ENCODE data around the gene MYO10.

DNA sequence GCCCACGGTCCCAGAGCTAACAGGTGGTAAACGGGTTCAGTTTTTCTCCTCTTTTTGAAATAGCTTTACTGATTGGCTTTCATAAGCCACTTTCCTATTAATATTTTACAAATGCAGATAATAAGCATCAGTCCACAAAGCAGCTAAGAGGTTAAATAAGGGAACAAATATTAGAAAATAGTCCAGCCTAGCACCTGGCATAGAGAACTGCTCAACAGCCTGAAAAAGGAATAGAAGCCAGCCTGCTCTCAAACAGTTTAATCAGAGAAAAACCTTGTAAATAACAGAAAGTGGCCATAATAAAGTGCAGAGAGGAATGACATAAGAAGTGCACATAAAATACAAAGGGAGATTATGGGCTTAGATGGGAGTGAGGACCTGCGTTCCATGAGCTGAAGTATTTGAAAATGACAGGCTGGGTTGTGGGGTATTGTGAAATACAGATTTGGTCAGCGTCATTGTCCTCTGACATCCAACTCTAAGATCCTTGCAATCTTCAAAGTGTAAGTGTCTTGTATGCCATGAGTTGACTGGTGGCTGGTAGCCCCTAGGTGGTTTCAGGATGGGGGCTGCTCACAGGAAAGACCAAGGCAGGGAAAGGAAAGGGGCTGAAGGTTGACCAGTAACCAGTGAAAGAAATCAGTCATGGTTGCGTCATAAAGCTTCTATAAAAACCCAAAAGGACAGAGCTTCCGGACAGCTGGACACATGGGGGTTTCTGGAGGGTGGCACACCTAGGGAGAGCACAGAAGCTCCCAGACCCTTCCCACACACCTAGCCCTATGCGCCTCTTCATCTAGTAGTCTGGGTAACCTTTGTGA, 32.4 kb downstream of the MYO10 start:
- TF ChIP-seq, protein P1, sequence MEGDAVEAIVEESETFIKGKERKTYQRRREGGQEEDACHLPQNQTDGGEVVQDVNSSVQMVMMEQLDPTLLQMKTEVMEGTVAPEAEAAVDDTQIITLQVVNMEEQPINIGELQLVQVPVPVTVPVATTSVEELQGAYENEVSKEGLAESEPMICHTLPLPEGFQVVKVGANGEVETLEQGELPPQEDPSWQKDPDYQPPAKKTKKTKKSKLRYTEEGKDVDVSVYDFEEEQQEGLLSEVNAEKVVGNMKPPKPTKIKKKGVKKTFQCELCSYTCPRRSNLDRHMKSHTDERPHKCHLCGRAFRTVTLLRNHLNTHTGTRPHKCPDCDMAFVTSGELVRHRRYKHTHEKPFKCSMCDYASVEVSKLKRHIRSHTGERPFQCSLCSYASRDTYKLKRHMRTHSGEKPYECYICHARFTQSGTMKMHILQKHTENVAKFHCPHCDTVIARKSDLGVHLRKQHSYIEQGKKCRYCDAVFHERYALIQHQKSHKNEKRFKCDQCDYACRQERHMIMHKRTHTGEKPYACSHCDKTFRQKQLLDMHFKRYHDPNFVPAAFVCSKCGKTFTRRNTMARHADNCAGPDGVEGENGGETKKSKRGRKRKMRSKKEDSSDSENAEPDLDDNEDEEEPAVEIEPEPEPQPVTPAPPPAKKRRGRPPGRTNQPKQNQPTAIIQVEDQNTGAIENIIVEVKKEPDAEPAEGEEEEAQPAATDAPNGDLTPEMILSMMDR (IDR thresholded peaks at IDR 0.05), result no peak
- TF ChIP-seq POLR2A (IDR thresholded peaks at IDR 0.05), result no peak
